Adrenal gland (tissue), 5 donors: ENCODE data around the gene AHCY.
"Not testable (repeated sequence)": the region's sequence is repeated elsewhere in the genome, so short reads cannot be mapped to it uniquely, and the experiment has no call there.

ENCODE experiments used
- CTCF ChIP-seq, 6 experiments: fragments of 450-650 bp in 4 of 6; fragments of 200-600 bp in 2 of 6; sonication (generic) in 1 of 6; IDR thresholded peaks; 1 replicate in 5 of 6; 2 replicates in 1 of 6; pipeline versions ENCODE4 v1.5.1 to v1.8.0; 2016 to 2021; ENCODE audit warnings: antibody characterized with exemption in 6 of 6, mild to moderate bottlenecking in 2 of 6, moderate library complexity in 1 of 6
- POLR2A ChIP-seq, 2 donors: fragments of 450-650 bp; IDR thresholded peaks; one replicate each; pipeline ENCODE4 v1.6.1; 2017; ENCODE audit warnings: antibody characterized with exemption in 2 of 2, mild to moderate bottlenecking in 2 of 2, moderate library complexity in 1 of 2
- donor health status: DM: no; HTN: no; CAD: no.

DNA sequence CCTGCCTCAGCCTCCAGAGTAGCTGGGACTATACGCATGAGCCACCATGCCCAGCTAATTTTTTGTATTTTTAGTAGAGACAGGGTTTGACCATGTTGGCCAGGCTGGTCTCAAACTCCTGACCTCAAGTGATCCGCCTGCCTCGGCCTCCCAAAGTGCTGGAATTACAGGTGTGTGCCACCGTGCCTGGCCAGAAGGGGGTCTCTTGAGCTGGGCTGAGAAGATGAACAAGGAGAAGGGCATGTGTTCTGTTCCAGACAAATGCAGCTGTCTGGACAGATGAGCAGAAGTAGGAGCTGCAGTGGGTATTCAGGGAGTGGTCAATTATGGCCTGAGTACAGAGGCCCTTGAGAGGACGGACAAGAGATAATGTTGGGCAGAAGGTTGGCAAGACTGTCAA, 15.7 kb downstream of the AHCY start:
- TF ChIP-seq CTCF, POLR2A (IDR thresholded peaks at IDR 0.05): not testable (repeated sequence)
